GM18873 (cell line): ENCODE results near the gene ITPR2.

Source experiments
- ATAC-seq: cut with Tn5 transposase; IDR thresholded peaks from one replicate; pipeline ENCODE4 v1.9.1; 2021; ENCODE audit warnings: mild to moderate bottlenecking, moderate library complexity, moderate number of reproducible peaks; ENCODE audit not compliant: unreplicated experiment, low FRiP score

ITPR2 gene

GRCh38 chr12:26825459-26826016 is 7.5 kb downstream of the ITPR2 start:
- ATAC-seq: no peak

GRCh38 chr12:26823390-26823789 is 9.6 kb downstream of the ITPR2 start:
- ATAC-seq: no peak

- ATAC-seq: no peak
These were observed 11.0 kb downstream of the ITPR2 start for GRCh38 chr12:26822026-26822425.

- ATAC-seq: no peak
These were observed 11.7 kb downstream of the ITPR2 start for GRCh38 chr12:26821212-26821701.

GRCh38 chr12:26818636-26819035 is 14.4 kb downstream of the ITPR2 start:
- no peak for ATAC-seq

GRCh38 chr12:26818201-26818600 is 14.8 kb downstream of the ITPR2 start:
- ATAC-seq: no peak

GRCh38 chr12:26817183-26817591 is 15.8 kb downstream of the ITPR2 start:
- ATAC-seq: no peak

- ATAC-seq: no peak
These were observed 19.2 kb downstream of the ITPR2 start for GRCh38 chr12:26813812-26814211.

GRCh38 chr12:26810330-26810729 is 22.7 kb downstream of the ITPR2 start:
- ATAC-seq: no peak

- ATAC-seq: no peak
These were observed 23.2 kb downstream of the ITPR2 start for GRCh38 chr12:26809611-26810285.

GRCh38 chr12:26808766-26809476 is 24.1 kb downstream of the ITPR2 start:
- ATAC-seq: no peak

- no peak for ATAC-seq
These were observed 25.7 kb downstream of the ITPR2 start for GRCh38 chr12:26807292-26807691.

- no peak for ATAC-seq
These were observed 26.4 kb downstream of the ITPR2 start for GRCh38 chr12:26806556-26806955.

- ATAC-seq: no peak
These were observed 27.5 kb downstream of the ITPR2 start for GRCh38 chr12:26805401-26805971.

GRCh38 chr12:26803552-26803951 is 29.4 kb downstream of the ITPR2 start:
- no peak for ATAC-seq

GRCh38 chr12:26801486-26801885 is 31.5 kb downstream of the ITPR2 start:
- ATAC-seq: no peak

- no peak for ATAC-seq
These were observed 32.1 kb downstream of the ITPR2 start for GRCh38 chr12:26800858-26801257.

GRCh38 chr12:26800347-26800746 is 32.6 kb downstream of the ITPR2 start:
- ATAC-seq: no peak

GRCh38 chr12:26799741-26800140 is 33.3 kb downstream of the ITPR2 start:
- no peak for ATAC-seq

- ATAC-seq: no peak
These were observed 34.4 kb downstream of the ITPR2 start for GRCh38 chr12:26798640-26799039.

- no peak for ATAC-seq
These were observed 35.0 kb downstream of the ITPR2 start for GRCh38 chr12:26798023-26798422.
